LNCAP (cell line): ENCODE data around the gene SIN3A.
A peak's percentile ranks its signal among the peaks of the same experiment; 100 is the strongest.

Experiments used
- TF ChIP-seq, protein P1 (sequence below): fragments of 450-650 bp; IDR thresholded peaks from 2 replicates; pipeline ENCODE4 v1.5.1; 2017; ENCODE audit warnings: mild to moderate bottlenecking

Gene SIN3A

DNA sequence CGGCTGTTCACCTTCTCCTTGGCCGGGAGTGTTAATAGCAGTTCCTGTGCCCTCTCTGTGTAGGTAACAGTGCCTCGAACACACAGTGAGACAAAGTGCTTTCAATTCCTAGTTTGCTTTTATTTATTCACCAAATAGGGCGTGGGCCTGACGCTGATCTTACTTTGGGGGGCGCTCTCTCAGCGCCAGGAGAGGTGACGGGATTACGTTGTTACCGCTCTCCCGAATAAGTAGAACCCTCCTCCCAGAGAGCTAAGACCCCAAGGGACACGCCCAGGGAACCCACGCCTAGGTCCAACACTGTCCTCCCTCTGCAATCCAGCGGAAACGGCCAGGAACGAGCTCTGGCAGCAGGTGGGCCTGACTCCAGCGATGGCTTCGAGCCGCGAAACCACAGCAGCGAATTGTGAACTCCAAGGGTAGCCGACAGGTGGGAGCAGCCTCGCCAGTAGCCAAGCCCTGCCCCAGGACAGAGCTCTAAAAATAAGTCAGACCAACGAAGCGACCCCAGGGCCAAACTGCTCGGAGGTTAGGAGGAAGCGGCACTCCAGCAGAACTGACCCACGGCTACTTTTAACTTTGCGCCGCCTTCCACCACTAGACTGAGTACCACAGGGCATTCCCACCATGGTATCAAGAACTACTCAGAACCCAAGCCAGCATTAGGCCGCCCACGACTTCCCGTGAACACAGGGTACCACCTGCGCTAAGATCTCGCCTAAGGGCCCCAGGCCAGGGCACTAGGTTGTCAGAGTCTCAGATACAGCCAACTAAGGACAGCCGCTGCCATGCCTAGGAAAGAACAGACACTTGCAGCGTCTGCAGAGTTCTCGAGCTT is 1.6 kb upstream of the SIN3A start:
- TF ChIP-seq, protein P1, sequence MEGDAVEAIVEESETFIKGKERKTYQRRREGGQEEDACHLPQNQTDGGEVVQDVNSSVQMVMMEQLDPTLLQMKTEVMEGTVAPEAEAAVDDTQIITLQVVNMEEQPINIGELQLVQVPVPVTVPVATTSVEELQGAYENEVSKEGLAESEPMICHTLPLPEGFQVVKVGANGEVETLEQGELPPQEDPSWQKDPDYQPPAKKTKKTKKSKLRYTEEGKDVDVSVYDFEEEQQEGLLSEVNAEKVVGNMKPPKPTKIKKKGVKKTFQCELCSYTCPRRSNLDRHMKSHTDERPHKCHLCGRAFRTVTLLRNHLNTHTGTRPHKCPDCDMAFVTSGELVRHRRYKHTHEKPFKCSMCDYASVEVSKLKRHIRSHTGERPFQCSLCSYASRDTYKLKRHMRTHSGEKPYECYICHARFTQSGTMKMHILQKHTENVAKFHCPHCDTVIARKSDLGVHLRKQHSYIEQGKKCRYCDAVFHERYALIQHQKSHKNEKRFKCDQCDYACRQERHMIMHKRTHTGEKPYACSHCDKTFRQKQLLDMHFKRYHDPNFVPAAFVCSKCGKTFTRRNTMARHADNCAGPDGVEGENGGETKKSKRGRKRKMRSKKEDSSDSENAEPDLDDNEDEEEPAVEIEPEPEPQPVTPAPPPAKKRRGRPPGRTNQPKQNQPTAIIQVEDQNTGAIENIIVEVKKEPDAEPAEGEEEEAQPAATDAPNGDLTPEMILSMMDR: peak; percentile 19; the same call in 1 of the 2 replicates

- TF ChIP-seq, protein P1: no peak
These were observed 924 bp upstream of the SIN3A start for GRCh38 chr15:75452364-75452864.

GRCh38 chr15:75451202-75451673 is 252 bp downstream of the SIN3A start:
- TF ChIP-seq, protein P1: no peak

- TF ChIP-seq, protein P1: no peak
These were observed 936 bp downstream of the SIN3A start for GRCh38 chr15:75450307-75451201.

- TF ChIP-seq, protein P1: no peak
These were observed 1.7 kb downstream of the SIN3A start for GRCh38 chr15:75449585-75450306.

GRCh38 chr15:75446151-75446550 is 5.3 kb downstream of the SIN3A start:
- TF ChIP-seq, protein P1: no peak

DNA sequence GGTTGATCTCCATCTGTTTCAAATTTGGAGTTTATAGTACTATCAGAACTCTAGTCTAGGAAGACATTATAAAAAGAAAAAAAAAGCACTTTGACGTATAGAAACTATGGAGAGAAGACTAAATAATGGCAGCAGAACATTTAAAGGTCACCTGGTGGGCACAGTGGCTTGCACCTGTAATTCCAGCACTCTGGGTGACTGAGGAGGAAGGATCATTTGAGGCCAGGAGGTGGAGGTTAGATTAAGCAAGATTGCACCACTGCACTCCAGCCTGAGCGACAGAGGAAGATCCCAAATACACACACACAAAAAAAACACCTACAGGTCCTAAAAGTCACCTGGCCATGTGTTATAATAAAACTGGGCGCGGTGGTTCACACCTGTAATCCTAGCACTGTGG is 13.8 kb downstream of the SIN3A start:
- TF ChIP-seq, protein P1: no peak
